GM12878 (cell line): ENCODE data around the gene REP15. TPM values are rescaled to one million over a fixed set of nuclear protein-coding genes. Genes with fewer than 3 reads are reported as not detected.

Source experiments
- ATAC-seq: fragments of 200-7000 bp; cut with Tn5 transposase; 3 replicates; pipeline ENCODE4 v1.9.1; 2020; ENCODE audit warnings: mild to moderate bottlenecking, moderate library complexity
- BruUV-seq: library from RNA; stranded (reverse); fragments of 400-500 nt; replicated peaks from 2 replicates; lab custom pipeline; 2021; lab: Mats Ljungman, UMichigan
- CTCF ChIA-PET: fragments of 300-600 bp; sonication (Branson Sonifier 250); formaldehyde crosslinking; extraction: SDS; loops from one replicate; lab custom pipeline; 2021; ENCODE audit warnings: inconsistent platforms; lab: Yijun Ruan, JAX
- POLR2A ChIA-PET: fragments of 350-600 bp; formaldehyde crosslinking; extraction: SDS; loops from one replicate; lab custom pipeline; 2021; ENCODE audit warnings: inconsistent platforms; lab: Charles Lee
- RAD21 ChIA-PET: fragments of 300-600 bp; sonication (Branson Sonifier 250); formaldehyde crosslinking; loops from one replicate; lab custom pipeline; 2023; ENCODE audit warnings: antibody characterized with exemption; ENCODE audit not compliant: unreplicated experiment; lab: Charles Lee
- SMC1A ChIA-PET: fragments of 300-600 bp; sonication (Branson Sonifier 250); formaldehyde crosslinking; loops from one replicate; lab custom pipeline; 2023; ENCODE audit not compliant: unreplicated experiment, uncharacterized antibody; lab: Charles Lee
- DNase-seq: peaks from one replicate; pipeline ENCODE4 v3.0.0-alpha.2; 2011; ENCODE audit warnings: low read depth, low spot score
- FAIRE-seq: peaks from 3 replicates; lab custom pipeline; 2011; peaks lifted over from hg19 to GRCh38; lab: Jason Lieb, UNC
- H2AFZ ChIP-seq: 2 replicates; pipeline ENCODE4 v1.6.0; 2011; ENCODE audit warnings: low read depth, low read length, control low read depth; ENCODE audit not compliant: control insufficient read depth
- H3K27ac ChIP-seq: 2 replicates; pipeline ENCODE4 v1.5.1; 2011; ENCODE audit warnings: control low read depth; ENCODE audit not compliant: control insufficient read depth, insufficient read depth
- H3K27me3 ChIP-seq, 2 experiments: replicated peaks in 1 of 2; 2 replicates each; pipeline versions ENCODE4 v1.6.0 to v1.6.1; 2011; ENCODE audit warnings: low read length in 1 of 2; ENCODE audit not compliant: control insufficient read depth in 2 of 2, insufficient read depth in 2 of 2
- H3K36me3 ChIP-seq, 2 experiments: 2 replicates each; pipeline ENCODE4 v1.5.1; 2011; ENCODE audit warnings: low read length in 1 of 2; ENCODE audit not compliant: control insufficient read depth in 2 of 2, insufficient read depth in 2 of 2
- H3K4me1 ChIP-seq: 2 replicates; pipeline ENCODE4 v1.6.1; 2011; ENCODE audit warnings: mild to moderate bottlenecking, low read length, moderate library complexity, mixed read lengths; ENCODE audit not compliant: control insufficient read depth, insufficient read depth
- H3K4me2 ChIP-seq: 2 replicates; pipeline ENCODE4 v1.6.0; 2011; ENCODE audit warnings: control low read depth; ENCODE audit not compliant: control insufficient read depth, insufficient read depth
- H3K4me3 ChIP-seq: fragments of 200-600 bp; sonication (generic); 2 replicates; pipeline ENCODE4 v1.5.1; 2016
- H3K79me2 ChIP-seq: 2 replicates; pipeline ENCODE4 v1.6.0; 2011; ENCODE audit warnings: low read length; ENCODE audit not compliant: control insufficient read depth, insufficient read depth
- H3K9ac ChIP-seq: 2 replicates; pipeline ENCODE4 v1.8.0; 2011; ENCODE audit warnings: low read length, control low read depth, mixed read lengths; ENCODE audit not compliant: control insufficient read depth, insufficient read depth
- H3K9me3 ChIP-seq: replicated peaks from 3 replicates; pipeline ENCODE4 v1.5.1; 2011; ENCODE audit warnings: mild to moderate bottlenecking, low read length; ENCODE audit not compliant: control insufficient read depth, insufficient read depth
- H4K20me1 ChIP-seq: 2 replicates; pipeline ENCODE4 v1.6.0; 2011; ENCODE audit not compliant: control insufficient read depth, insufficient read depth
- EZH2 ChIP-seq: IDR thresholded peaks from 2 replicates; pipeline ENCODE4 v1.6.1; 2012; ENCODE audit warnings: low read depth, mild to moderate bottlenecking, control low read depth, inconsistent platforms, low read length, borderline replicate concordance; ENCODE audit not compliant: control insufficient read depth
- GABPA ChIP-seq: IDR thresholded peaks from 2 replicates; pipeline ENCODE4 v1.6.1; 2014; ENCODE audit warnings: antibody characterized with exemption, low read depth, mild to moderate bottlenecking, inconsistent platforms
- HDAC2 ChIP-seq: fragments of 200-600 bp; sonication (generic); IDR thresholded peaks from 2 replicates; pipeline ENCODE4 v1.6.1; 2017
- JUNB ChIP-seq: IDR thresholded peaks from 2 replicates; pipeline ENCODE4 v1.6.1; 2016; ENCODE audit warnings: antibody characterized with exemption, mild to moderate bottlenecking
- LARP7 ChIP-seq: fragments of 450-650 bp; IDR thresholded peaks from 2 replicates; pipeline ENCODE4 v1.6.1; 2017; ENCODE audit warnings: mild to moderate bottlenecking
- MTA3 ChIP-seq: IDR thresholded peaks from 2 replicates; pipeline ENCODE4 v1.6.1; 2012; ENCODE audit warnings: low read length, inconsistent platforms, borderline replicate concordance
- NBN ChIP-seq: fragments of 450-650 bp; IDR thresholded peaks from 2 replicates; pipeline ENCODE4 v1.6.1; 2016
- PAX8 ChIP-seq: fragments of 450-650 bp; IDR thresholded peaks from 2 replicates; pipeline ENCODE4 v1.6.1; 2017; ENCODE audit warnings: mild to moderate bottlenecking, moderate library complexity
- PKNOX1 ChIP-seq: fragments of 450-650 bp; IDR thresholded peaks from 2 replicates; pipeline ENCODE4 v1.6.1; 2016; ENCODE audit warnings: mild to moderate bottlenecking
- RBBP5 ChIP-seq: fragments of 200-600 bp; sonication (generic); conservative IDR thresholded peaks from 2 replicates; pipeline ENCODE4 v1.6.1; 2016
- SIX5 ChIP-seq: IDR thresholded peaks from 2 replicates; pipeline ENCODE4 v1.6.1; 2011; ENCODE audit warnings: mild to moderate bottlenecking, low read depth, low read length, moderate library complexity; ENCODE audit not compliant: severe bottlenecking
- SKIL ChIP-seq: fragments of 450-650 bp; IDR thresholded peaks from 2 replicates; pipeline ENCODE4 v1.6.1; 2017; ENCODE audit warnings: mild to moderate bottlenecking, low read depth, inconsistent platforms; ENCODE audit not compliant: poor library complexity, severe bottlenecking
- SMAD5 ChIP-seq: IDR thresholded peaks from 2 replicates; pipeline ENCODE4 v1.6.1; 2016; ENCODE audit warnings: antibody characterized with exemption, low read depth
- USF1 ChIP-seq: IDR thresholded peaks from 2 replicates; pipeline ENCODE4 v1.6.1; 2011; ENCODE audit warnings: borderline replicate concordance, low read depth, mild to moderate bottlenecking, moderate library complexity, mixed read lengths, low read length; ENCODE audit not compliant: insufficient read depth; ENCODE audit errors: extremely low read length
- ZBTB40 ChIP-seq: fragments of 450-650 bp; IDR thresholded peaks from 2 replicates; pipeline ENCODE4 v1.6.1; 2016; ENCODE audit warnings: mild to moderate bottlenecking, moderate library complexity, borderline replicate concordance
- ZNF207 ChIP-seq: fragments of 450-650 bp; IDR thresholded peaks from 2 replicates; pipeline ENCODE4 v1.6.1; 2014; ENCODE audit warnings: antibody characterized with exemption, mild to moderate bottlenecking, borderline replicate concordance
- WGBS: methylation state at CpG from one replicate; pipeline ENCODE4 v1.1.6; 2016; ENCODE audit warnings: low lambda C conversion rate; ENCODE audit not compliant: insufficient replicate concordance, insufficient coverage; ENCODE audit errors: missing lambda C conversion rate; 5-methylcytosine and 5-hydroxymethylcytosine counted together
- in situ Hi-C: fragments of 300-500 bp; cut with MboI; formaldehyde crosslinking; loops from 9 replicates; pipeline ENCODE4 v1.14.3; 2018; ENCODE audit warnings: mixed read lengths
- intact Hi-C: fragments of 100-400 bp; cut with micrococcal nuclease; formaldehyde crosslinking; loops from one replicate; pipeline ENCODE4 v1.14.2; 2022; ENCODE audit not compliant: unreplicated experiment
- polyA plus RNA-seq, 11 experiments: library from polyadenylated mRNA; depleted of rRNA in 4 of 11; unstranded in 6 of 11; stranded (reverse) in 5 of 11; fragments of >200 nt; fragmentation: Nextera tagmentation in 4 of 11; fragmentation: Illumina TruSeq in 1 of 11; extraction: Ambion mirVana in 4 of 11; extraction: Trizol in 1 of 11; gene quantifications; 1 replicate in 1 of 11; 2 replicates in 10 of 11; pipeline versions ENCODE4 v1.2.1 to v1.2.3, GENCODE V29; 2011 to 2016; ENCODE audit warnings: inconsistent platforms in 2 of 11, missing spikeins in 2 of 11, low read depth in 1 of 11
- total RNA-seq, 4 experiments: library from RNA; depleted of rRNA in 3 of 4; stranded (reverse); fragments of >200 nt in 3 of 4; fragmentation: Illumina TruSeq in 1 of 4; extraction: Trizol in 1 of 4; gene quantifications; 2 replicates each; pipeline versions ENCODE4 v1.2.1 to v1.2.3, GENCODE V29; 2013 to 2021

Gene REP15
- total and polyA plus RNA-seq, 10 of the 15 experiments (the other 5 are each of a cell fraction or from before 2014, with no cell fraction given): not detected

- peaks cover 28% of the 10 kb centered on the region for H3K79me2 ChIP-seq
- ChIA-PET SMC1A (no interaction called here), CTCF (interaction anchor here (1.0 to 1.7 kb wide), 2 partner anchors 23 to 276 kb away, joined by 3 to 5 read pairs; no protein-coding TSS in a partner anchor), RAD21 (no interaction called here), POLR2A (no interaction called here)
- no peaks in the 10 kb centered on the region for H3K9me3 ChIP-seq
- peak overlapping the region; percentile 92 for H3K4me3 ChIP-seq
- BruUV-seq: TSS peak; percentile 99
- intact Hi-C loops: no loop called here
- H3K27me3 ChIP-seq: no peaks in the 10 kb centered on the region
- peak overlapping the region; percentile 69 for H3K27ac ChIP-seq
- H3K36me3 ChIP-seq: peaks cover 0 to 4% of the 10 kb centered on the region in 2 experiments; a peak in 1 of 4 replicates
- peak overlapping the region; percentile 75 for H3K9ac ChIP-seq
- TF ChIP-seq ZNF207 (no peak), HDAC2 (no peak), USF1 (no peak), PAX8 (0 out of 2 replicates have a peak, but pooled peaks have one; percentile 54), SMAD5 (no peak), MTA3 (no peak), RBBP5 (no peak), NBN (no peak), SKIL (peak; percentile 13), SIX5 (no peak), EZH2 (no peak), PKNOX1 (no peak), GABPA (no peak), JUNB (peak; percentile 12; the same call in 1 of the 2 replicates), LARP7 (0 out of 2 replicates have a peak, but pooled peaks have one; percentile 18), ZBTB40 (no peak; the same call in 1 of the 2 replicates)
- H4K20me1 ChIP-seq: no peaks in the 10 kb centered on the region
- ATAC-seq (peak; percentile 48), DNase-seq (peak; percentile 9), FAIRE-seq (peak; percentile 56)
- in situ Hi-C loops: no loop called here
- H3K4me2 ChIP-seq: peak overlapping the region; percentile 73
- peak overlapping the region; percentile 92 for H2AFZ ChIP-seq
- H3K4me1 ChIP-seq: no peaks in the 10 kb centered on the region
- 18% methylated on average over 24 of the region's 24 CpGs for WGBS
These were observed 13.8 kb downstream of the REP15 start for GRCh38 chr12:27709932-27710591.
